Measurements from ENCODE around the gene CAMSAP2. TPM values are rescaled to one million over a fixed set of nuclear protein-coding genes. Genes with fewer than 3 reads are reported as not detected.
A peak's percentile ranks its signal among the peaks of the same experiment; 100 is the strongest.

CAMSAP2 gene
- total RNA-seq, 1 donor from 2014 or later, result 47.9 TPM

DNA sequence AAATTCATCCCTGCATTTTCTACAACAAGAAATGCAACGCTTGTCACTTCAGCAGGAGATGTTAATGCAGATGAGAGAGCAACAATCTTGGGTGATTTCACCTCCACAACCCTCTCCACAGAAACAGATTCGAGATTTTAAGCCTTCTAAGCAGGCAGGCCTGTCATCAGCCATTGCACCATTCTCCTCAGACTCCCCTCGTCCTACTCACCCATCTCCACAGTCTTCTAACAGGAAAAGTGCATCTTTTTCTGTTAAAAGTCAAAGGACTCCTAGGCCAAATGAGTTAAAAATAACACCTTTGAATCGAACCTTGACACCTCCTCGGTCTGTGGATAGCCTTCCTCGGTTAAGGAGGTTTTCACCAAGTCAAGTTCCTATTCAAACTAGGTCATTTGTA is 110.7 kb downstream of the CAMSAP2 start:
- Mint-ChIP-seq H3K36me3 (peaks cover 43% of the 10 kb centered on the region), H3K9me3 (no peaks in the 10 kb centered on the region), H3K4me3 (no peak overlapping the region), H3K27ac (no peak overlapping the region), H3K27me3 (ENCODE audit: low read depth) (no peaks in the 10 kb centered on the region), H3K4me1 (no peaks in the 10 kb centered on the region)
- DNase-seq (ENCODE audit: low spot score in 2 of 2, unreplicated experiment in 2 of 2), result no peak
- no peak for TF ChIP-seq CTCF (IDR thresholded peaks at IDR 0.05; ENCODE audit: unreplicated experiment)

DNA sequence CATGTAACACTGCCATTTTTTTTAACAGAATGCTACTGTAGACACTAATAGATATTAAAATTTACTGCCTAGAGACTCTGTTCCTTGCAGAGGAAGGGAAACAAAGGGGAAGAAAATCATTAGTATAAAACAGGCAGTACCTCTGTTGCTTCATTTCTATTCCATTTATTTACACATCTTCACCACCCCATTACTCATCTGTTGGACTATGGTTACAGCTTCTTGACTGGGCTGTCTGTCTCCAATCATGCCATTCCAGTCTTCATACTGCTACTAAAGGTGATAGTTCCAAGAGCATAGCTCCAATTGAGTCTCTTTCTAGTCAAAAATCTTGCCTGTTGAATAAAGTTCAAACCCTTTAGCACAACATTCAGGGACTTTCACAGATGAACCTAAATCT is 111.9 kb downstream of the CAMSAP2 start:
- Mint-ChIP-seq H3K4me1 (no peaks in the 10 kb centered on the region), H3K27me3 (ENCODE audit: low read depth) (no peaks in the 10 kb centered on the region), H3K27ac (no peak overlapping the region), H3K36me3 (peaks cover 45% of the 10 kb centered on the region), H3K9me3 (no peaks in the 10 kb centered on the region), H3K4me3 (no peak overlapping the region)
- no peak for TF ChIP-seq CTCF (IDR thresholded peaks at IDR 0.05; ENCODE audit: unreplicated experiment)
- DNase-seq (ENCODE audit: low spot score in 2 of 2, unreplicated experiment in 2 of 2), result no peak

DNA sequence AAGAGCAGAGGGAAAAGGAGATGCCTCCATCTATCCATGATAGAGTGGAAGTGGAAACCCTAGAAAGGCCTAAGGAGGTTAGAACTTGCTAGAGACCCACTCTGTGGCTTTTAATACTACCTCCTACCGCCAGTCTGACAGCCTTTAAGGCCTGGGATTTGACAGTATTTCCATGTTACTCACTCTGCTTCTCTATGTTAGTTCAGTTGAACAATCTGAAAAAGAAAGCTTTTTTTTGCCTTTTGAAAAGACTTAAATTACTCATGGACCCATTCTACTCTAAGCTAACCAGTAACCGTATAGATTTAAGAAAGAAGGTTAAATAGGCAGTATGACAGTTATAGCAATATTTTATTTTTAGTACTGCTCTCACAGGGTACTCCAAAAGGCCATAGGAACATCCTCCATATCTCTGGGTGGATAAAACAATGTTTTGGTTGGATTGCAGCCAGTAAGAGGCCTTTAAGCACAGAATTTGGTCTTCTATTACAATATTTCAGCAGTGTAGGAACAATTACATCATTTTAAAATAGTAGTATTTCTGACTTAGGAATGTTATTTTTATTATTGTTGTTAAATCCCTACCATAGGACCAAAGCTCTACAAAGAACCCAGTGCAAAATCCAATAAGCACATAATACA is 118.1 kb downstream of the CAMSAP2 start:
- TF ChIP-seq CTCF (IDR thresholded peaks at IDR 0.05; ENCODE audit: unreplicated experiment), result no peak
- H3K36me3 Mint-ChIP-seq, result peaks cover 24% of the 10 kb centered on the region
- no peak overlapping the region for H3K4me3 Mint-ChIP-seq
- H3K4me1 Mint-ChIP-seq, result peaks cover 17% of the 10 kb centered on the region
- H3K9me3 Mint-ChIP-seq, result no peaks in the 10 kb centered on the region
- DNase-seq (ENCODE audit: low spot score in 2 of 2, unreplicated experiment in 2 of 2), result no peak
- no peaks in the 10 kb centered on the region for H3K27me3 Mint-ChIP-seq (ENCODE audit: low read depth)
- peak overlapping the region; percentile 80 for H3K27ac Mint-ChIP-seq

GRCh38 chr1:200857804-200858203 is 119.1 kb downstream of the CAMSAP2 start:
- no peak for DNase-seq (ENCODE audit: low spot score in 2 of 2, unreplicated experiment in 2 of 2)
- Mint-ChIP-seq H3K9me3 (no peaks in the 10 kb centered on the region), H3K4me1 (peaks cover 17% of the 10 kb centered on the region), H3K36me3 (peaks cover 20% of the 10 kb centered on the region), H3K4me3 (no peak overlapping the region), H3K27me3 (ENCODE audit: low read depth) (no peaks in the 10 kb centered on the region), H3K27ac (no peak overlapping the region)
- TF ChIP-seq CTCF (IDR thresholded peaks at IDR 0.05; ENCODE audit: unreplicated experiment), result no peak

DNA sequence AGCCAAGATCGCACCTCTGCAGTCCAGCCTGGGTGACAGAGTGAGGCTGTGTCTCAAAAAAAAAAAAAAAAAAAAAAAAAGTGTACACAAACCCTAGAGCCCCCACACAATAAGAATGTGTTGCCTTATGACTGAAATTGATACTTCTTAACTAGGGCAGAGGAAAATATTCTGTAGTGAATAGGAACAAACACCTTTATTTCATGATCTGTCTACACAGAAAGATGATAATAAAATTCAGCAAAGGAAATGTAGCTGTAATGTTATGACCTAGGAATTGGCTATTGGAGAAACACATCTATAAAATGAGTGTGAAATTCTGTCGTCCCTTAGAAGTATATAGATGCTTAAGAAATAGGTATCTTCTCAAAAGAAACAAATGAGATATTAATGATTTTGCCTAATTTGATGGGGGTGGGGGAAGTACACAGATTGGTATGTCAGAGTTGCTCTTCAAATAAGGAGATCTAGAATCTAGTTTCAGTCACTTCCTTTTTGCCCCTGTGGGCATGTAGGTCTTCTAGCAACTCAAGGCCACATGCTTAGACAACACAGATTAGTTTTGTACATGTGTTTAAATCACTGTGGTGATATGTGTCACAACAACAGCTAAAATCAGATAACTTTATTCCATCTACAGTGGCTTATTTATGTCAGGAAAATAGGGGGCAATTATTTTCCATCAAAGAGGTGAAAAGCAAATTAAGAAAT is 123.4 kb downstream of the CAMSAP2 start:
- Mint-ChIP-seq H3K9me3 (no peaks in the 10 kb centered on the region), H3K27ac (no peak overlapping the region), H3K36me3 (peaks cover 22% of the 10 kb centered on the region), H3K27me3 (ENCODE audit: low read depth) (no peaks in the 10 kb centered on the region), H3K4me1 (peaks cover 14% of the 10 kb centered on the region), H3K4me3 (no peak overlapping the region)
- no peak for DNase-seq (ENCODE audit: low spot score in 2 of 2, unreplicated experiment in 2 of 2)
- TF ChIP-seq CTCF (IDR thresholded peaks at IDR 0.05; ENCODE audit: unreplicated experiment), result no peak
